NCI-H510A (cell line): Measurements from ENCODE around the gene P3H2.

Source experiments
- DNase-seq: peaks from one replicate; lab custom pipeline; 2025; lab: John Stamatoyannopoulos, UW

Gene P3H2

DNA sequence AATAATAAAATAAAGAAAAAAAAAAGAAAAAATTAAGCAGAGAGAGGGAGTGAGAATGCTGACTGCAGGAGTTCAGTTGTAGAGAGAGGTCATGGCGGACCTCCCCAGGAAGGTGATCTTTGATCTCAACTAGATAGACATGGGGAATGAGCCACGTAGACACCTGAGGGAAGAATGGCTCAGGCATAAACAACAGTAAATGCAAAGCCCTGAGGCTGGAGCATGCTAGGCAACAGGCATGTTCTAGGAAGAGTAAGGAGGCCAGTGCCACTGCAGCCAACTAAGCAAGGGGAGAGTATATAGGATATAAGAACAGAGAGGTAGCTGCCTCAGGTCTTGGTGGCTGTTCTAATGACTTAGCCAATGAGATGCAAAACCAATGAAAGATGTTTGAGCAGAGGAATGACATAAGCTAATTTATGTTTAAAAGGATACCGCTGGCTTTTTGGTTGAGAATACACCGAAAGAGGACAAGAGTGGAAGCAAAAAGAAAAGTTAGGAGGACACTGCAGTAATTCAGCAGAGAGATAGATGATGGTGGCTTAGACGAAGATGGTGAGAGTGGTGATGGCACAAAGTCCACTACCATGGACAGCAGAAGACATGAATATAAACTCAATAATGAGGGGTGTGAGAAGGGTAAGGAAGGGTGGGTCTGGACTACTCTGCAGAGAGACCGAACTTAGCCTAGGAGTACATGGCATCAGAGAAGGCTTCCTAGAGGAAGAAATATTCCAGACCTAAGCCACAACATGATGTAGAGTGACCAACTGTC lies 174.6 kb downstream of the P3H2 start:
- no peak for DNase-seq

DNA sequence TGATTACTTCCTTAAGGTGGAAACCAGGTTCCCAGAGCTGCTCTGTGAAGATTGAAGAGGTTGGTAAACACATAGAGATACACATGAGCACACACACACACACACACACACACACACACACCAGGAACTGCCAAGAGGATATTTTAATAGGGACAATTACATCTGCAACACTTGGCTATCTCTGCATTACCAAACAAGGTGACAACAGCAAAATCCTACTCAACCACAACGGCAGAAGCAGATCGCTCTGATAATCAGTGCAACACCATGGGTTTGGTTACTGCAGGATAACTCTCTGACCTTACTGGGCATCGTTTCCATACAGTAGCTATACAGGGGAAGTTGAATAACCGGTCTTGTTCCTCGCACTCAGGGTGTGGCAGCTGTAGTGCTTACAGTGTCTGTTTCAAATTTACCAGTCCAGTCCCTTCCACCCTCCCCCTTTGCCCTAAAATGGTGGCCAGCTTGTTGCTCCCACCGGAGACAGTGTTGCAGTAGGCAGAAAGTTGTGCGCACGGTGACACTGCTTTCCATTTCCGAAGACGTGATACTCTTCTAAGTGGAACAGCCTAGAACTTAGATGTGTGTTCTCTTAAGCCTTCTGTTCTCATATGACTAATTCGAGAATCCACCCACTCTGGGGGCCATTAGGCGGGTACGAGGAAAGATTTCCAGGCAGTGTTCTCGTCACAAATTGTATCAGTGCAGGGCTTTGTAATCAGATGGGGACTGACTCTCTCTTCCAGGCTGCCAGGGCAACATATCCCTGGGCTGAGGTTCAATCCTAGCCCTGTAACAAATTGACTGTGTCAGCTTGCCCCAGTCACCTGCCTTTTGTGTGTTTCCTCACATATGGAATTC lies 176.2 kb downstream of the P3H2 start:
- peak; percentile 84 for DNase-seq

DNA sequence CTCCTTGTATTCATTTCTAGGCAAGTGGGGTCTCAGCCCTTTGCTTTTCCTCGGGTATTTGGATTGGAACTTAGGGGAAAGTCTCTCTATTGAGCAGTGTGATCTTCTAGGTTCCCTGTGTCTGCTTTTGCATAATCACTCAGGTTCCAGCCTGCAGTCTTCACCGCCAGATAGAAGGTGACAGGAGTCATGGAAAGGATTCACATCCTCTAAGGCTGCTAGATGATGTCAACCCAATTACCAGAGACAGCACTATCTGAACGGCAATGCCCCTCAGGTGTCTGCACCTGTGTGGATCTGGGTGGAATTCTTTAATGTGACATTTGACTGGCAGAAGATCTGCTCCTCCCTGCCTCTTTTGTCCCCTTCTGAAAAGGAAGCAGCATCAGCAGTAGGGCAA lies 177.7 kb downstream of the P3H2 start:
- no peak for DNase-seq

DNA sequence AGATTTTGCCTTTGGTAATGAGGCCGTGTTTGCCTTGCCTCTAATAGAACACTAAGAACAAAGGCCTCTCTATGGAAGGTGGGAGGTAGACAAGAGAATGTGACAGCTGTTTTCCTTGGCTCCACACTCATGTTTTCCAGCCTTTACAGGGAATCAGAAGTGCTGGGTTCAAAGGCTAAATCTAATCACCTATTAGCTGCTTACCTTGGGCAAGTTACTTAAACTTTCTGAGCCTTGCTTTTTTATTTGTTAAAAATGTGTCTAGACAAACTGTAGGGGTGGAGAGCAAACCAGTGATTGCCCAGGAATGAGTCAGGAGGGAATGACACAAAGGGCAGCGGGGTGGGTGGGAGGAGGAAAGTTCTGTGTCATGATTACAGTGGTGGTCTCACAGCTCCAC lies 179.0 kb downstream of the P3H2 start:
- DNase-seq, result no peak

DNA sequence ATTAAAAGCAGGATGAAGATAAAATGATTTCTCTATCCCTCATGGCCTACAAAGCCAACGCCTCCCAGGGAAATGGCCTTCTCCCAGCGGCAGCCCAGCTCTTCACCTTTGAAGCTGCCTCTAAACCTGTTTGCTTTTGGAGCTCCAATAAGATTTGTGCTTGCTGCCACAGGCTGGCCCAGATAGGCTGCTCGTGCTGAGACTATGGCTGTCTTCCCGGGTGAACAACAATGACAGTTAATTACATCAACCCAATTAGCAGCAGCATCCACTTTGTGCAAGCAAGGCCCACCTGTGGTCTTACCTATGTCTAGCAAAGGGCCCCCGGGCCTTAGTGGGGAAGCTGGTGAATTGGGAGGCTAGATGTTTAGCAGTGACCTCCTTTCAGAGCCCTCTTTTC lies 179.6 kb downstream of the P3H2 start:
- DNase-seq, result no peak

DNA sequence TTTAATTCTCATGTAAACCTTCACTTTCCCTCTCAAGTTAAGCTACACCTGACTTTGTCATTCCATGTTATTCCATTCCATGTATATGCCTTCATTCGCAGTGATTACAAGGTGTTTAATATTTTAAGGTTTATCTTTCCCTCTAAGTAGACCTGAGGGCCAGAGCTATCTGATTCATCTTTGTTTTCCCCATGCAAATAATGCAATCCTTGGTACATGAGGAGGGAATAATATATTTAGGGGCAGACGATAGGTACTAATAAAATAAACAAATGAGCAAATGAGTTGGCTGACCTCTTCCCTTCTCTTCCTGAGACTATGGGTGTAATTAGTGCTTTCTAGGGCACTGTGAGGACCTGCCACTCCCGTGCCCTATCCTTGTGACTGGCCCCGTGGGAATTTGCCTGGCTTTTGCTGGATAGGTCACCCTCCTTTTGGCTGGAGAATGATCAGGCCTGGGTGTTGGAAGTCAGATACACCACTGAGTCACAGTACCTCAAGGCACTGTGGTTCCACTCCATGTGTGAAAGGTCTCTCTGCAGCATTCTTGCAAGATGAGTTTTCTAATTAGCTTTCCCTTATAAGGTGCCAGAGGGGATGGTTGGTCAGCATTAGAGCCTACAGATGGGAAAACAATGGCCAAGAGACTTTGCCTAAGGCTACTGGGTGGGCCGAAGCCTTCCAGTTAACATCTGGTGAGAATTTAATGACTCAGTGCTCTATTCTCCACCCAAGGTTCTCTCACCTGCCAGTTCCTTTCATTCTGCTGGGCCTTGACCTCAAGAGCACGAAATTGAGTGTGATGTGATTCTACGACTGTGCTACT lies 183.2 kb downstream of the P3H2 start:
- no peak for DNase-seq

DNA sequence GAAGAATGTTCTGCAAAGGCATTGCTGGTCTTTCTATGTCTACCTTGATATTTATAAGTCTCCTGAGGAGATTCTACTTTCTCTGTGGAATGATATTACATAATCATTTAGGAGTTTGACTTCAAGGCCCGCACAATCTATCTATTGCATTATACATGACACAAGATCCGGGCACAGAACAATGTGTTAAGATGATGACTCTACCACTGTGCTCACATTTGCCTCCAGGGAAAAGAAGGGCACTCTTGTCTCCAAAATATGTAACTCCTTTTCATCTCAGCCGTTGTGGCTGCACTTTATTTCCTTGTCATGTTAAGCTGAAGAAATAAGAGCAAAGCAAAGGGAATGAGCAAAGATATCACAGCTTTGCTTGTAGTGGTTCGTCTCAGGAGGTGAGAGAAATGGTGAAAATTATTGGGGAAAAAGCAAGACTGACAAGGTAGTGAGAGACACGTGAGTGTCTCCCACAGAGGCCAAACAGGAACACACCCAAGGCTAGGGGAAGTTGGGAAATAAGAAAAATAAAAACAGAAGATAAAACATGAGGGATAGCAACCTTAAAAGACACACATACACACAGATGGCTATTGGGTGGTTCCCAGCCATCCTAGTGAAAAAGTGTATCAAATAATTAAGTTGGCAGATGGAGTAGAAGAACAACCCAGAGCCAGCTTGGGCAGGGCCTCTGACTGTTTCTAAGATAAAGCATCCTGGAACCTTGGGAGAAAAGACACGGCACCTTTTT lies 184.3 kb downstream of the P3H2 start:
- no peak for DNase-seq

DNA sequence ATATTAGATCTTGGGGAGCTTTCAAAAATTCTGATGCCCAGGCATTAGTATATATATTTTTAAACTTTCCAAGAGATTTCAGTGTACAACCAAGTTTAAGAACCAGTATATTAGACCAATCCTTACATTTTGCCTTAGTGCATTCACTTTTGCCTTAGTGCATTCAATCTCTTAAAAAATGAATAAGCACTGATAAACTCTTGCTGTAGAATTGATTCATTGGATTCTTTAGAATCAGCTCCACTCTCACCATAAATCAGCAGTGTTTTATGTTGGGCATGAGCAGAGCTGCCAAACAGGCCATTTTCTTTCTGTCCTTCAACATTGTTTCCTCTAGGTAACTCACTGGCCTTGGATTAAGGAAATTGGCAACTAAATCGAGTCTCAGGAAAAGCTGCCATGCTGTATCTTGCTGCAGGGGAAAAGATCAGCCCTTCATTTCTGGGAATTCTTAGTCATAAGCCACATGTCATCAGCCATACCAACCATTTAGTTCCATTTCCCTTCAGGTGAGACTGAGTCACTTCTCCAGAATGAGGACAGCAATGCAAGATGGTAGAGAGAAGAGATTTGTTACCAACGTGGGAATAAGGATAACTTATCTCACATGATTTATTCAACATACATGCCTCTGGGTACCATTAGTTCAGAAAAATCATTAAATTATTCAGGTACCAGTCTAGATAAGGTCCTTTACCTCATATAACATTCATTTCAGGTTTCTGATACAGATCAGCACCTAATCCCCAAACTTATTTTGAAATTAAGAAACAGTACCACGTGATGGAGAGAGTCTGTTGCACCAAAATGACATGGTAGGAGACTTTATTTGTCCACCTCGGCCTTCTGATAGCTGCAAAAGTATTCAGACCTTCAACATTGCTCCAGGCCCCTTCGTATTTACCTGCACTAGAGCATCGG lies 192.5 kb downstream of the P3H2 start:
- no peak for DNase-seq

DNA sequence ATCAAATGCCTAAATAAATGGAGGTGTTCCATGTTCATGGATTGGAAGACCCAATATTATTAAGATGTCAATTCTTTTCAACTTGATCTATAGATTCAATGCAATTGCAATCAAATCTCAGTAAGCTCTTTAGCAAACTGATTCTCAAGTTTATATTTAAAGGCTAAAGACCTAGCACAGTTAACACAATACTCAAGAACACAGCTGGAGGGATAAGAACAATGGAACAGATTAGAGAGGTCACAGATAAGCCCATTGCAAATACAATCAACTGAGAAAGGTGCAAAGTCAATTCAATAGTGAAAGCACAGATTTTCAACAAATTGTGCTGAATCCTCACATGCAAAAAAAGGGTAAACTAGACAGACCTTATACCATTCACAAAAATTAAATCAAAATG lies 198.9 kb downstream of the P3H2 start:
- DNase-seq, result no peak

DNA sequence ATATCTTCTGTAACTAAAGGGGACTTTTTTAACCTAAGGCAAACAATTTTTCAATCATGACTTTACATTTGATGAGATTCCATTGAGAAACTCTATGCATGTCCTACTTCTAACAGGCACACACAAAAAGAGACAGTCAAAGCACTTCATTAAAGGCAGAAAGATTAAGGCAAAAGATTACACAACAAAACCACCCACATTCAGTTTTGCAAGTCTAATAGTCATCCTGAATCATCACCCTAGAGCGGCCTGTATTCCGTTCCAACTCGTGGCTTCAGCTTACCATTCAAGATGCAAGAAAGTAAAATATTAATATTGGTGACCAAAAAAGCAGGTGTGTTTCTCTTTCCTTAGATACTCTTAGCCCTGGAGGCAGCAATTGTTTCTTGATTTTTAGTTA lies 205.9 kb downstream of the P3H2 start:
- DNase-seq, result no peak

DNA sequence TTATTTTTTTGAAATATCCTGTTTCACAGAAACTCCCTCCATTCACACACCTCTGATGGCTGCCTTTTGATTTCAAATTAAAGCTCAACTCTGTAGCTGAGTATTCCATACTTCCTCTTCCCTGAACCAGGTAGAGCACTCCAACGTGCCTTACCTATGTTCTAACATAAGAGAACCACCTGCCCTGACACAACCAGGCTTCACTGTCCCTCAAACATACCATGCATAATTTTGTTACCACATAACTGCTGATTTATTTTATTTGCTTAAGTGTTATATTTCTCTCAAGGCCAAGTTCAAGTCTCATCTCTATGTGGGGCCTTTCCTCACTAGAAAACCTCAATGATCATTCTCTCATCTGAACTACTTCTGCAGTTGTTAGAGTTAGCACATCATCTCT lies 209.7 kb downstream of the P3H2 start:
- DNase-seq, result no peak

DNA sequence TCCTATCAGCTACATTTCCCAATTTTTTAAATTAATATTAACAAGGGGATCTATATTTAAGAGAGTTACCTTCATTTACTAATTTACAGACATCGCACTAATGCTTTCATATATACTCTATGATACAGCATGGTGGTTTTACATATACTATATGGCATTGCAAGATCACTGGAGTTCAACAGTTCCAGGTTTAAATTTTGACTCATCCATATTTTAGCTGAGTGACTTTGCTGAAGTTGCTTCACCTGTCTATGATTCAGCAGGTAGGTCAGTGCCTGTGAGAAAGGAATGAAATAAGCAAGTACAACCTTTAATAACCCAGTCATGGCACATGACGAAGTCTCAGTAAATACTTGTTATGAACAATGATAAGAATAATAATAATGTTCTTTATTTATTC lies 211.1 kb downstream of the P3H2 start:
- no peak for DNase-seq

DNA sequence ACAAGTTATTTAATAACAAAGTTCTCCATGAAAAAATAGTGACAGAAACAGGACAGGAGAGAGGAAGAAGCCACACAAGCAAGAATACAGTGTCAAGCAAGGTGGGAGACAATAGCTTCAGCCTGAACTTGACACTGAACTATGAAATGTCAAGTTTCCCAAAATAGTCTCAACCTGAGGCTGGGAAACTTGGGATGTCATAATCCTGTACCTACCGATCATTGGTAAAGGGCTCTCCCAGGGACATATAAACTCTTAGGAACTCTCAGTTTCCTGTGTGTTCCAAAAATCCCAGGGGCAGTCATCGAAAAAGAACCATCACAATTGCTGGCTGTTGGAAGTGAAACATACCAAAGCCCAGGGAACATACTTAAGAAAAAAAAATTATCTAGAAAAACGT lies 211.6 kb downstream of the P3H2 start:
- DNase-seq, result no peak

DNA sequence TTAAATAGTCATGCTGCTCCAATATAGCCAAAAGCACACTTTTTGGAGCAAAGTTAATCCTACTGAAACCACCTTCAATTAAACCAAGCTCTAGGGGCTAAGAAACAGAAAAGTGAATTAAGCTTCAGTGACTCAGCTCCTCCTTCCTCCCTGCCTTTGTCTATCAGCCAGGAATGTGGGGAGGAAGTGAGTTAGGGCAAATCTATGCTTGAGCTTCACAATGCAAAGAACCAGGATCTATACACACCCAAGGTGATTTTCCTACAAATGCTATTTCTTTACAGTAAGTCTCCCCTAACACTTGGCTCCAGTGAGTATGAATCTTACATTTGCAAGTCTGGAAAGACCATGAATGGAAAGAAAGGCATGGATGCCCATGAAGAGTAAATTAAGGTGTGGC lies 212.1 kb downstream of the P3H2 start:
- no peak for DNase-seq

DNA sequence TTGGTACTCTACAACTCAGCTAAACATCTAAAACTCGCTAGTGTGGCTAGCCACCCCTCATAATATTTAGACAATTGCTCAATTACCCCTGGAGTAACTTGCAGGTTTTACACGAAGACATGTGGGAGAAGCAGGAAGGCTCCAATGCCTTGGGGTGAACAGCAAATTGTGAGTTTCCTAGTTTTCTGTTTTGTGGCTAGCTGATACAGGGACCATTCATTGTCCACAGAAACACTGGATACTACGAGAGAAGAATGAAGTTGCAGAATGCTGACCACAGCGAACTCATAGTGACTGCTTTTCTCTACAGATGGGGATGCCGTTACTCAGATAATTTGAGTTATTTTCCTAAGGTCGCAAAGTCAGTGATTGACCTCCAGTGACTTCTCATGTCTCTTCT lies 212.9 kb downstream of the P3H2 start:
- DNase-seq, result no peak
